Kidney (tissue), 14 donors: ENCODE data around the gene DUSP15. TPM values are rescaled to one million over a fixed set of nuclear protein-coding genes. Genes with fewer than 3 reads are reported as not detected.

Experiments
- DNase-seq, 5 donors: peaks; one replicate each; pipeline ENCODE4 v3.0.0-alpha.2; 2013 to 2020
- FAIRE-seq: peaks from 2 replicates; lab custom pipeline; 2012; peaks lifted over from hg19 to GRCh38; lab: Jason Lieb, UNC
- H3K27ac ChIP-seq, 2 donors: one replicate each; pipeline ENCODE4 v1.7.0; 2013; ENCODE audit warnings: low read depth in 2 of 2, low read length in 2 of 2, inconsistent platforms in 1 of 2
- H3K27me3 ChIP-seq: one replicate; pipeline ENCODE4 v1.7.1; 2013; ENCODE audit warnings: low read length, inconsistent platforms; ENCODE audit not compliant: control insufficient read depth, insufficient read depth
- H3K36me3 ChIP-seq, 3 donors: one replicate each; pipeline versions ENCODE4 v1.7.0 to v1.7.1; 2013; ENCODE audit warnings: low read length in 3 of 3, control low read depth in 1 of 3, inconsistent platforms in 1 of 3; ENCODE audit not compliant: insufficient read depth in 3 of 3, control insufficient read depth in 2 of 3
- H3K4me1 ChIP-seq, 3 donors: one replicate each; pipeline versions ENCODE4 v1.7.0 to v1.7.1; 2013; ENCODE audit warnings: low read length in 3 of 3, inconsistent platforms in 1 of 3, low read depth in 1 of 3; ENCODE audit not compliant: control insufficient read depth in 2 of 3, insufficient read depth in 2 of 3
- H3K4me3 ChIP-seq, 3 donors: one replicate each; pipeline versions ENCODE4 v1.7.0 to v1.8.1; 2013; ENCODE audit warnings: low read length in 3 of 3, control low read depth in 1 of 3, inconsistent platforms in 1 of 3
- H3K9ac ChIP-seq, 3 donors: one replicate each; pipeline versions ENCODE4 v1.7.0 to v1.7.1; 2013; ENCODE audit warnings: low read length in 3 of 3, control low read depth in 1 of 3, inconsistent platforms in 1 of 3
- H3K9me3 ChIP-seq, 3 donors: one replicate each; pipeline versions ENCODE4 v1.7.0 to v1.7.1; 2013; ENCODE audit warnings: low read length in 3 of 3, control low read depth in 1 of 3, inconsistent platforms in 1 of 3; ENCODE audit not compliant: control insufficient read depth in 2 of 3, insufficient read depth in 1 of 3
- CTCF ChIP-seq: IDR thresholded peaks from 3 replicates; pipeline ENCODE4 v1.5.1; 2012; ENCODE audit warnings: mild to moderate bottlenecking, moderate library complexity, borderline replicate concordance; ENCODE audit not compliant: insufficient read depth; ENCODE audit errors: extremely low read depth
- intact Hi-C: fragments of 100-400 bp; cut with DNase I; formaldehyde crosslinking; loops from one replicate; pipeline ENCODE4 v1.11.1; 2022
- polyA plus RNA-seq: library from polyadenylated mRNA; stranded (reverse); fragments of 350-450 nt; fragmentation: Illumina TruSeq; extraction: RNeasy Lipid Tissue Mini Kit (QIAGEN cat#74804); gene quantifications from one replicate; pipeline ENCODE4 v1.2.3, GENCODE V29; 2014; ENCODE audit warnings: low read depth, low replicate concordance; ENCODE audit not compliant: insufficient read depth
- total RNA-seq: library from RNA; stranded (reverse); fragmentation: NEBNext Ultra II Directional; extraction: Animal tissue kit (Norgen Biotek cat#: 25700); gene quantifications from one replicate; pipeline ENCODE4 v1.2.1, GENCODE V29; 2021
- donor health status: control.
- donor health status: control.
- donor health status: control.
- donor health status: control.
- donor health status: control.
- donor health status: DM: yes; HTN: yes; CAD: no.
- donor health status: Normal renal cell carcinoma (clear cell type).

DUSP15 gene
- total and polyA plus RNA-seq, 2 donors from 2014 or later = 13.2 to 143 TPM

GRCh38 chr20:31836853-31837608, 33.3 kb downstream of the DUSP15 start:
- Histone ChIP-seq H3K27ac (peak overlapping the region in 1 of 2 donors; percentile 16), H3K4me1 (peaks cover 0 to 23% (median 6%) of the 10 kb centered on the region in 3 donors), H3K9ac (no peak overlapping the region), H3K9me3 (no peaks in the 10 kb centered on the region), H3K27me3 (no peaks in the 10 kb centered on the region), H3K4me3 (no peak overlapping the region), H3K36me3 (no peaks in the 10 kb centered on the region)
- intact Hi-C loops = no loop called here
- FAIRE-seq = no peak
- DNase-seq = peak in 1 of 5 donors; percentile 56
- no peak for TF ChIP-seq CTCF

GRCh38 chr20:31835977-31836852, 34.1 kb downstream of the DUSP15 start:
- H3K9me3 ChIP-seq = no peaks in the 10 kb centered on the region

GRCh38 chr20:31835554-31835953, 34.8 kb downstream of the DUSP15 start:
- DNase-seq (peak in 1 of 5 donors; percentile 34), FAIRE-seq (no peak)
- Histone ChIP-seq H3K4me3 (no peak overlapping the region), H3K36me3 (no peaks in the 10 kb centered on the region), H3K27me3 (no peaks in the 10 kb centered on the region), H3K27ac (no peak overlapping the region), H3K9ac (no peak overlapping the region), H3K4me1 (peaks cover 0 to 18% (median 6%) of the 10 kb centered on the region in 3 donors), H3K9me3 (no peaks in the 10 kb centered on the region)
- TF ChIP-seq CTCF = no peak
- intact Hi-C loops = no loop called here

More at GRCh38 chr20:31835977-31836852, 34.1 kb downstream of the DUSP15 start:
- Histone ChIP-seq H3K9ac (no peak overlapping the region), H3K4me1 (peaks cover 0 to 20% (median 6%) of the 10 kb centered on the region in 3 donors), H3K4me3 (no peak overlapping the region), H3K27ac (no peak overlapping the region), H3K36me3 (no peaks in the 10 kb centered on the region), H3K27me3 (no peaks in the 10 kb centered on the region)
- DNase-seq = peak in 3 of 5 donors; percentile 45 to 95 (median 46)
- no peak for FAIRE-seq
- TF ChIP-seq CTCF = no peak
- intact Hi-C loops = no loop called here
